ENCODE data around the gene C1QTNF9B. TPM values are rescaled to one million over a fixed set of nuclear protein-coding genes. Genes with fewer than 3 reads are reported as not detected.

Gene C1QTNF9B
- total and polyA plus RNA-seq, 4 donors = 0.10 to 0.66 (median 0.22) TPM; not detected in 1

DNA sequence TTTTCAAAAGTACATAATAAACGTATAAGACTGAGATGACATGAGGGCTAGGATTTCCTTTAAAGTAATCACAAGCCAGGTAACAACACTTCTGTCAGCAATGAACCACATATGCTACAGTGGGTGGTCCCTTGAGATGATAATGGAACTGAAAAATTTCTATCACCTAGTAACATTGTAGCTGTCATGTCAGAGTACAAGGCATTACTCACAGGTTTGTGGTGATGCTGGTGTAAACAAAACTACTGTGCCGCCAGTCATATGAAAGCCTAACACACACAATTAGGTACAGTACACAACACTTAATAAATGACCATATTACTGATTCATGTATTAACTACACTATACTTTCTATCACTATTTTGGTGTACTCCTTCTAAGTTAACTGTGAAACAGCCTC, 45.0 kb downstream of the C1QTNF9B start:
- no peak for DNase-seq (ENCODE audit: low read depth in 4 of 6, low spot score in 6 of 6)
- WGBS (ENCODE audit: insufficient coverage) = no CpG with 5 or more reads among the region's 2 CpGs
- no peak overlapping the region for H3K4me3 ChIP-seq (ENCODE audit: low read depth, low read length)
- H3K27ac ChIP-seq (ENCODE audit: low read depth, low read length) = no peak overlapping the region
- H3K27me3 ChIP-seq (ENCODE audit: control insufficient read depth, insufficient read depth, low read length) = no peaks in the 10 kb centered on the region
- H3K36me3 ChIP-seq (ENCODE audit: control insufficient read depth, insufficient read depth, low read length) = peaks cover 4% of the 10 kb centered on the region
- H3K4me1 ChIP-seq (ENCODE audit: control insufficient read depth, insufficient read depth, low read length) = peaks cover 5% of the 10 kb centered on the region
- H3K9me3 ChIP-seq (ENCODE audit: control insufficient read depth, insufficient read depth, low read length) = no peaks in the 10 kb centered on the region

DNA sequence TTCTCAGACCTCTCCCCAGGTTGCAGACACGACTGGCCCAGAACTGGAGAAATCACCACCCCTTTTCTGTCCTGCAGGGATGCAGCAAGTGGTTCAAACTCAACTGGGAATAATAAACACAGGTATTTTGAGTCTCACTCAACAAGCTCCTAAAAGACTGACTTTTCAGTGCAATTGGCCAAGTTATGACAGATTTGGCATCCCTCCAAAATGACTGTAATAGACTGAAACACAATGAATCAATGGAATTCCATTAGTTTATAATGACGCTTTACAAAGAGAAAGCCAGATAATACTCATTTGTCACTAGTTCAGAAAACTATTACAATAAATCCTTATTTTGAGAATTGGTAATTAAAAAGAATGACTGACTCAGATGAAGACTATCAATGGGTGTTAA, 46.2 kb downstream of the C1QTNF9B start:
- Histone ChIP-seq H3K27me3 (ENCODE audit: control insufficient read depth, insufficient read depth, low read length) (no peaks in the 10 kb centered on the region), H3K4me3 (ENCODE audit: low read depth, low read length) (no peak overlapping the region), H3K36me3 (ENCODE audit: control insufficient read depth, insufficient read depth, low read length) (peaks cover 4% of the 10 kb centered on the region), H3K9me3 (ENCODE audit: control insufficient read depth, insufficient read depth, low read length) (no peaks in the 10 kb centered on the region), H3K27ac (ENCODE audit: low read depth, low read length) (no peak overlapping the region), H3K4me1 (ENCODE audit: control insufficient read depth, insufficient read depth, low read length) (peaks cover 3% of the 10 kb centered on the region)
- 100% methylated on average over 1 of the region's 2 CpGs for WGBS (ENCODE audit: insufficient coverage)
- DNase-seq (ENCODE audit: low read depth in 4 of 6, low spot score in 6 of 6) = peak in 1 of 6 donors; percentile 24

DNA sequence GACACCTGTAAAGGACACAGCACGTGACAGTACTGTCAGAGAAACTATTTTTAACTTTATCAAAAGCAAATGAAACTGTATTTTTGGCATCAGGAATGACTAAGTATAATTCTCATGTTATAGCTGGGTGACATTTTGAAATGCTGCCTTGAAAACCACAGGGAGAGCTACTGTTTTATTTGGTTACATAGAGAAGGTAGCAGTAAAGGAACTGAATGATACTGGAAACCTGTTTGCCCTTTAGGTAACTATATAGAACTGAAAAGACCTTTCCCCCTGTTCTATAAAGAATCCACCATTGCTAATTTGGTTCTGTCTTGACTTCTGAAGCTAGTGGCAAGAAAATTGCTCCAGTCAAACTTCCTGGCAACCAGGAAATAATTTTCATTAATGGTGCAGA, 47.2 kb downstream of the C1QTNF9B start:
- Histone ChIP-seq H3K27ac (ENCODE audit: low read depth, low read length) (no peak overlapping the region), H3K9me3 (ENCODE audit: control insufficient read depth, insufficient read depth, low read length) (no peaks in the 10 kb centered on the region), H3K4me1 (ENCODE audit: control insufficient read depth, insufficient read depth, low read length) (no peaks in the 10 kb centered on the region), H3K27me3 (ENCODE audit: control insufficient read depth, insufficient read depth, low read length) (no peaks in the 10 kb centered on the region), H3K4me3 (ENCODE audit: low read depth, low read length) (no peak overlapping the region), H3K36me3 (ENCODE audit: control insufficient read depth, insufficient read depth, low read length) (peaks cover 4% of the 10 kb centered on the region)
- DNase-seq (ENCODE audit: low read depth in 4 of 6, low spot score in 6 of 6) = no peak
- no CpG with 5 or more reads among the region's 1 CpG for WGBS (ENCODE audit: insufficient coverage)

DNA sequence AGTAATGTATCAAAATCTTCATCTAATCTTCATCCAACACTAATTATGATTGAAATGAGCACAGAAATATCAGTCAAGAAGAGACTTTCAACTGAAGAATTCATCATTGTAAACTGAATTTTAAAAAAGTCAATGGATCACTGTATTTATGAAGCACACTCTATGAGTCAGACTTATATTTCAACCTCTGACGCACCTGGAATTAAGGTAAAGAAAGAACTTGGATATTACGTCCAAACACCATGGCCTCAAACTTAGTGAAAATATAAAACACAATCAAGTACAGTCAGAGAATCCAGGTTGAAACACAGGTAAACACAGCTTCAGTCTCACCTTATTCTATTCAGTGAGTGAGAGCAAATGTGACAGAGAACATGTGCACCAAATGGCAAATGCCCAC, 47.6 kb downstream of the C1QTNF9B start:
- Histone ChIP-seq H3K9me3 (ENCODE audit: control insufficient read depth, insufficient read depth, low read length) (no peaks in the 10 kb centered on the region), H3K36me3 (ENCODE audit: control insufficient read depth, insufficient read depth, low read length) (peaks cover 4% of the 10 kb centered on the region), H3K4me1 (ENCODE audit: control insufficient read depth, insufficient read depth, low read length) (no peaks in the 10 kb centered on the region), H3K27me3 (ENCODE audit: control insufficient read depth, insufficient read depth, low read length) (no peaks in the 10 kb centered on the region), H3K27ac (ENCODE audit: low read depth, low read length) (no peak overlapping the region), H3K4me3 (ENCODE audit: low read depth, low read length) (no peak overlapping the region)
- no CpG with 5 or more reads among the region's 2 CpGs for WGBS (ENCODE audit: insufficient coverage)
- no peak for DNase-seq (ENCODE audit: low read depth in 4 of 6, low spot score in 6 of 6)

- DNase-seq (ENCODE audit: low read depth in 4 of 6, low spot score in 6 of 6) = no peak
- no peak overlapping the region for H3K27ac ChIP-seq (ENCODE audit: low read depth, low read length)
- WGBS (ENCODE audit: insufficient coverage) = 75% methylated on average over 7 of the region's 8 CpGs
- no peaks in the 10 kb centered on the region for H3K9me3 ChIP-seq (ENCODE audit: control insufficient read depth, insufficient read depth, low read length)
- peaks cover 4% of the 10 kb centered on the region for H3K36me3 ChIP-seq (ENCODE audit: control insufficient read depth, insufficient read depth, low read length)
- H3K4me1 ChIP-seq (ENCODE audit: control insufficient read depth, insufficient read depth, low read length) = no peaks in the 10 kb centered on the region
- H3K27me3 ChIP-seq (ENCODE audit: control insufficient read depth, insufficient read depth, low read length) = no peaks in the 10 kb centered on the region
- H3K4me3 ChIP-seq (ENCODE audit: low read depth, low read length) = no peak overlapping the region
Observed at GRCh38 chr13:23848646-23849141, 48.6 kb downstream of the C1QTNF9B start.

DNA sequence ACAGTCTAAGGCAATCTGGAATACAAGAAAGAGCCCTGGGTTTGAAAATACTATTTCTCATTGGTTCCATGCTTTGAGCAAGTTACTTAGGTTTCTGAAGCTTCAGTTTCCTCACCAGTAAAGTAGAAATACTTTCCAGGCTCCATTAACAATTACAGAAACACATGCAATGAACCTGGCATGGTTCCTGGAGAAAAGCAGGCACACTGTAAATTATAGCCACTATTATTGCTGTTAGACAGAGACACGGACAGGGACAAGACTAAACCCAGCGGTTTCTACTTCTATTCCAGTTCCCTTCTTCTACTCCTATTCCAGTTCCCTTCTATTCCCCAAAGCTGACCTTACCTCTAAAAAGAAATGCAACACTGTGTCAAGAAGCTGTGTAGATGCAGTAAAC, 49.3 kb downstream of the C1QTNF9B start:
- no peaks in the 10 kb centered on the region for H3K9me3 ChIP-seq (ENCODE audit: control insufficient read depth, insufficient read depth, low read length)
- H3K4me1 ChIP-seq (ENCODE audit: control insufficient read depth, insufficient read depth, low read length) = no peaks in the 10 kb centered on the region
- WGBS (ENCODE audit: insufficient coverage) = 43% methylated on average over 2 of the region's 2 CpGs
- H3K27me3 ChIP-seq (ENCODE audit: control insufficient read depth, insufficient read depth, low read length) = no peaks in the 10 kb centered on the region
- peaks cover 4% of the 10 kb centered on the region for H3K36me3 ChIP-seq (ENCODE audit: control insufficient read depth, insufficient read depth, low read length)
- no peak overlapping the region for H3K4me3 ChIP-seq (ENCODE audit: low read depth, low read length)
- no peak overlapping the region for H3K27ac ChIP-seq (ENCODE audit: low read depth, low read length)
- DNase-seq (ENCODE audit: low read depth in 4 of 6, low spot score in 6 of 6) = no peak

GRCh38 chr13:23847497-23847896, 49.8 kb downstream of the C1QTNF9B start:
- DNase-seq (ENCODE audit: low read depth in 4 of 6, low spot score in 6 of 6) = no peak
- H3K36me3 ChIP-seq (ENCODE audit: control insufficient read depth, insufficient read depth, low read length) = peaks cover 4% of the 10 kb centered on the region
- no peaks in the 10 kb centered on the region for H3K9me3 ChIP-seq (ENCODE audit: control insufficient read depth, insufficient read depth, low read length)
- H3K4me3 ChIP-seq (ENCODE audit: low read depth, low read length) = no peak overlapping the region
- 83% methylated on average over 2 of the region's 2 CpGs for WGBS (ENCODE audit: insufficient coverage)
- no peaks in the 10 kb centered on the region for H3K27me3 ChIP-seq (ENCODE audit: control insufficient read depth, insufficient read depth, low read length)
- no peak overlapping the region for H3K27ac ChIP-seq (ENCODE audit: low read depth, low read length)
- no peaks in the 10 kb centered on the region for H3K4me1 ChIP-seq (ENCODE audit: control insufficient read depth, insufficient read depth, low read length)

- no peaks in the 10 kb centered on the region for H3K27me3 ChIP-seq (ENCODE audit: control insufficient read depth, insufficient read depth, low read length)
- H3K4me1 ChIP-seq (ENCODE audit: control insufficient read depth, insufficient read depth, low read length) = no peaks in the 10 kb centered on the region
- DNase-seq (ENCODE audit: low read depth in 4 of 6, low spot score in 6 of 6) = no peak
- no peak overlapping the region for H3K27ac ChIP-seq (ENCODE audit: low read depth, low read length)
- WGBS (ENCODE audit: insufficient coverage) = no CpG with 5 or more reads among the region's 5 CpGs
- H3K4me3 ChIP-seq (ENCODE audit: low read depth, low read length) = no peak overlapping the region
- no peaks in the 10 kb centered on the region for H3K9me3 ChIP-seq (ENCODE audit: control insufficient read depth, insufficient read depth, low read length)
- H3K36me3 ChIP-seq (ENCODE audit: control insufficient read depth, insufficient read depth, low read length) = peaks cover 4% of the 10 kb centered on the region
Observed at GRCh38 chr13:23845105-23845725, 52.1 kb downstream of the C1QTNF9B start.

DNA sequence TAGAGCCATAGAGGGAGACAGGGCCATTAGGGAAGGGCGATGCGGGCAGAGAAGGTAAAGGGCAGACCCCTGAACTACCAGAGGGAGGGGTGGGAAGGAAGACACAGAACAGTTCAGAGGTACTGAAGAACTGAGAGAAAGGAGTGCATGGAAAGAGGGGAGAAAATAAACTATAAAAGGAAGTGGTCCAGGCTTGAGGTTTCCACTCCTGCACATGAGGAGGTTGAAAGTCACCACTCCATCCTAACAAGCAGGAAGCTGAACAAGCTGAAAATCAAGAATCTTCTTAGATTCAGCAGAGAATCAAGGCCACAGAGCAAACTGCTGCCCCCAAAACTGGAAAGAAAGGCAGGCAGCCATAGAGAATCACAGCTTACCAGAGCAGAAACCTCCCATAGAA, 53.2 kb downstream of the C1QTNF9B start:
- H3K27me3 ChIP-seq (ENCODE audit: control insufficient read depth, insufficient read depth, low read length) = no peaks in the 10 kb centered on the region
- H3K27ac ChIP-seq (ENCODE audit: low read depth, low read length) = no peak overlapping the region
- H3K4me1 ChIP-seq (ENCODE audit: control insufficient read depth, insufficient read depth, low read length) = no peaks in the 10 kb centered on the region
- H3K36me3 ChIP-seq (ENCODE audit: control insufficient read depth, insufficient read depth, low read length) = peaks cover 4% of the 10 kb centered on the region
- H3K9me3 ChIP-seq (ENCODE audit: control insufficient read depth, insufficient read depth, low read length) = no peaks in the 10 kb centered on the region
- DNase-seq (ENCODE audit: low read depth in 4 of 6, low spot score in 6 of 6) = no peak
- H3K4me3 ChIP-seq (ENCODE audit: low read depth, low read length) = no peak overlapping the region
- 79% methylated on average over 2 of the region's 2 CpGs for WGBS (ENCODE audit: insufficient coverage)

- Histone ChIP-seq H3K4me3 (ENCODE audit: low read depth, low read length) (no peak overlapping the region), H3K9me3 (ENCODE audit: control insufficient read depth, insufficient read depth, low read length) (no peaks in the 10 kb centered on the region), H3K4me1 (ENCODE audit: control insufficient read depth, insufficient read depth, low read length) (no peaks in the 10 kb centered on the region), H3K36me3 (ENCODE audit: control insufficient read depth, insufficient read depth, low read length) (no peaks in the 10 kb centered on the region), H3K27me3 (ENCODE audit: control insufficient read depth, insufficient read depth, low read length) (no peaks in the 10 kb centered on the region), H3K27ac (ENCODE audit: low read depth, low read length) (no peak overlapping the region)
- DNase-seq (ENCODE audit: low read depth in 4 of 6, low spot score in 6 of 6) = no peak
- no CpG with 5 or more reads among the region's 1 CpG for WGBS (ENCODE audit: insufficient coverage)
Observed at GRCh38 chr13:23843436-23843835, 53.9 kb downstream of the C1QTNF9B start.

All from spinal cord (tissue), 10 donors.